D341Med (cell line): Measurements from ENCODE around the gene C1orf21.

Experiments
- DNase-seq: peaks from one replicate; pipeline ENCODE4 v3.0.0; 2012; ENCODE audit warnings: low spot score

Gene C1orf21

GRCh38 chr1:184486761-184487445 is 100.1 kb downstream of the C1orf21 start:
- no peak for DNase-seq

GRCh38 chr1:184487531-184488193 is 100.8 kb downstream of the C1orf21 start:
- DNase-seq, result no peak

GRCh38 chr1:184489908-184490307 is 103.1 kb downstream of the C1orf21 start:
- no peak for DNase-seq

- no peak for DNase-seq
These were observed 105.7 kb downstream of the C1orf21 start for GRCh38 chr1:184492536-184492935.

- DNase-seq, result no peak
These were observed 107.2 kb downstream of the C1orf21 start for GRCh38 chr1:184493987-184494388.

GRCh38 chr1:184494929-184495328 is 108.1 kb downstream of the C1orf21 start:
- DNase-seq, result no peak

GRCh38 chr1:184497959-184498723 is 111.3 kb downstream of the C1orf21 start:
- DNase-seq, result no peak

- no peak for DNase-seq
These were observed 112.8 kb downstream of the C1orf21 start for GRCh38 chr1:184499616-184500015.

- no peak for DNase-seq
These were observed 115.3 kb downstream of the C1orf21 start for GRCh38 chr1:184502161-184502560.

- DNase-seq, result no peak
These were observed 116.5 kb downstream of the C1orf21 start for GRCh38 chr1:184503221-184503749.

- no peak for DNase-seq
These were observed 117.5 kb downstream of the C1orf21 start for GRCh38 chr1:184504040-184504954.

GRCh38 chr1:184504955-184505338 is 118.1 kb downstream of the C1orf21 start:
- DNase-seq, result no peak

GRCh38 chr1:184506481-184506880 is 119.7 kb downstream of the C1orf21 start:
- DNase-seq, result no peak

GRCh38 chr1:184507165-184507564 is 120.3 kb downstream of the C1orf21 start:
- no peak for DNase-seq

- DNase-seq, result no peak
These were observed 120.9 kb downstream of the C1orf21 start for GRCh38 chr1:184507604-184508280.

- DNase-seq, result no peak
These were observed 122.3 kb downstream of the C1orf21 start for GRCh38 chr1:184509105-184509504.

- no peak for DNase-seq
These were observed 123.3 kb downstream of the C1orf21 start for GRCh38 chr1:184510110-184510509.

GRCh38 chr1:184512724-184513123 is 125.9 kb downstream of the C1orf21 start:
- DNase-seq, result no peak

GRCh38 chr1:184513421-184513820 is 126.6 kb downstream of the C1orf21 start:
- DNase-seq, result no peak

GRCh38 chr1:184513966-184514365 is 127.1 kb downstream of the C1orf21 start:
- DNase-seq, result no peak

GRCh38 chr1:184514447-184514846 is 127.6 kb downstream of the C1orf21 start:
- no peak for DNase-seq
